ENCODE results near the gene DNAAF8.
A peak's percentile ranks its signal among the peaks of the same experiment; 100 is the strongest.

DNAAF8 gene

DNA sequence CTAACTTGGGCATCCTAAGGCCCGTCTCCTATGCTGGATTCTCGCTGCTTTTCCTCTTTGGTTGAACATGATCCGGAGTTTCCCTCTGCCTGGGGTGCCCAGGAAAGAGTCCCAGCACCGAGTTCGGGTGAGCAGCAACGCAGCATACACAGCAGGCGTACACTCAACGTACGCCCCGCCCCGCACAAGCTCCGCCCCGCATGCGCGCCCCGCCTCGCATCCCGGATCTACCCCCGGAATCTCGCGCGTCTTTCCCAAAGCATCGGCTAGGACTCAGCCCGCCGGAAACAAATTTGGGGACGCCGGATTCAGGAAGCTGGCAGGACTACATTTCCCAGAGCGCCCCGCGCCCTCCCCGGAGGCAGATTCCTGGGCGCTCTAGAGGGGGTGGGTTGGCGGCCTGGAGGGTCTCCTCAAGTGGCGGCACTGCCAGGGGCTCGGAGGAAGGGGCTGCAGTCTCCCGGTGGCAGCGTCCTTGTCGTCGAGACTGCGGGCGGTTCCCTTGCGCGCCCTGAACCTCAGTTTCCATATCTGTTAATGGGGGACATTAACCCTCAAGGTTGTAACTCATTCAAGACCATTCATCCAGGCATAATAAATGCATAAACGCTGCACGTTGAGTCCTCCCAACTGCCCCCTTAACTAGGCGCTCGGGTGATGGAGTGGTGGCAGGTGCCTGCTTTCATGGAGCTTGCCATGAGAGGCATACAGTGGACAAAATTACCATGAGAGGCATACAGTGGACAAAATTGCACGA, 34.4 kb downstream of the DNAAF8 start:
- H3K9me3 ChIP-seq = no peaks in the 10 kb centered on the region
- no peaks in the 10 kb centered on the region for H3K27me3 ChIP-seq
- H3K36me3 ChIP-seq = peaks cover 3% of the 10 kb centered on the region
- TF ChIP-seq, protein P1, sequence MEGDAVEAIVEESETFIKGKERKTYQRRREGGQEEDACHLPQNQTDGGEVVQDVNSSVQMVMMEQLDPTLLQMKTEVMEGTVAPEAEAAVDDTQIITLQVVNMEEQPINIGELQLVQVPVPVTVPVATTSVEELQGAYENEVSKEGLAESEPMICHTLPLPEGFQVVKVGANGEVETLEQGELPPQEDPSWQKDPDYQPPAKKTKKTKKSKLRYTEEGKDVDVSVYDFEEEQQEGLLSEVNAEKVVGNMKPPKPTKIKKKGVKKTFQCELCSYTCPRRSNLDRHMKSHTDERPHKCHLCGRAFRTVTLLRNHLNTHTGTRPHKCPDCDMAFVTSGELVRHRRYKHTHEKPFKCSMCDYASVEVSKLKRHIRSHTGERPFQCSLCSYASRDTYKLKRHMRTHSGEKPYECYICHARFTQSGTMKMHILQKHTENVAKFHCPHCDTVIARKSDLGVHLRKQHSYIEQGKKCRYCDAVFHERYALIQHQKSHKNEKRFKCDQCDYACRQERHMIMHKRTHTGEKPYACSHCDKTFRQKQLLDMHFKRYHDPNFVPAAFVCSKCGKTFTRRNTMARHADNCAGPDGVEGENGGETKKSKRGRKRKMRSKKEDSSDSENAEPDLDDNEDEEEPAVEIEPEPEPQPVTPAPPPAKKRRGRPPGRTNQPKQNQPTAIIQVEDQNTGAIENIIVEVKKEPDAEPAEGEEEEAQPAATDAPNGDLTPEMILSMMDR (IDR thresholded peaks at IDR 0.05) = no peak
- peak overlapping the region; percentile 80 to 97 for H3K4me3 ChIP-seq (ENCODE audit: low read depth in 1 of 2, low read length in 1 of 2)
- H3K27ac ChIP-seq = peak overlapping the region; percentile 49
- H3K4me1 ChIP-seq (ENCODE audit: control insufficient read depth in 1 of 2, insufficient read depth in 1 of 2, low read depth in 1 of 2, low read length in 1 of 2) = peaks cover 32 to 33% of the 10 kb centered on the region in 2 experiments

DNA sequence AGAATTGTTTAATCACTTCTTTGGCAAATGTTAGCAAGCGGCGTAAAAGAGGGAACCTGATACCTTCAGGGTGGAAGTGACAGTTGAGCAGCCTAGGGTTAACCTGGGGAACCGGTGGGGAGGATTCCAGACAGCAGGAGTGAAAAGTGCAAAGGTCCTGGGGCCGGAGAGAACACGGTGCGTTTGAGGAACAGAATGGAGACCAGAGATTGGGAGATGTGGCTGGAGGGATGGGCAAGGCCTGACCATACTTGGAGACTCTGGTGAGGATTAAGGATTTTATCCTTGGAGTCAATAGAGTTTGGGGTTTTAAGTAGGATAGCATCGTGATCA, 34.9 kb downstream of the DNAAF8 start:
- Histone ChIP-seq H3K9me3 (no peaks in the 10 kb centered on the region), H3K4me3 (ENCODE audit: low read depth in 1 of 2, low read length in 1 of 2) (peak overlapping the region; percentile 80 to 97), H3K27ac (peak overlapping the region; percentile 49), H3K27me3 (no peaks in the 10 kb centered on the region), H3K4me1 (ENCODE audit: control insufficient read depth in 1 of 2, insufficient read depth in 1 of 2, low read depth in 1 of 2, low read length in 1 of 2) (peaks cover 36% of the 10 kb centered on the region in 2 experiments), H3K36me3 (no peaks in the 10 kb centered on the region)
- TF ChIP-seq, protein P1 (IDR thresholded peaks at IDR 0.05) = no peak

DNA sequence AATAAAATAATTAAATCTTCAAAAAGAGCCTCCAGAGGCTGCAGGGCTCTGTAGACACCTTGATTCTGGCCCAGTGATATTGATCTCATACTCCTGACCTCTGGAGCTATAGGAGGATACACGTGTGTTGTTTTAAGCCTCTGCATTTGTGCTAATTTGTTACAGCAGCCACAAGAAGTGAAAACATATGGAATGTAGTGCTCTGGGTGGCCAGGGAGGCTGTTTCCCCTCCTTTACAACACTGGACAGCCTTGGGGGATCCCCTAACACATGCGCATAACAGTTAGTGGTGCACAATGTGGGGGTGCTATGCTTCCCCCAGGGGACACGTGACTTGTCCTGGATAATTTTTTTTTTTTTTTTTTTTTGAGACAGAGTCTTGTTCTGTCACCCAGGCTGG, 37.3 kb downstream of the DNAAF8 start:
- Histone ChIP-seq H3K4me3 (ENCODE audit: low read depth in 1 of 2, low read length in 1 of 2) (no peak overlapping the region), H3K4me1 (ENCODE audit: control insufficient read depth in 1 of 2, insufficient read depth in 1 of 2, low read depth in 1 of 2, low read length in 1 of 2) (peaks cover 34 to 35% of the 10 kb centered on the region in 2 experiments), H3K36me3 (no peaks in the 10 kb centered on the region), H3K27me3 (no peaks in the 10 kb centered on the region), H3K27ac (no peak overlapping the region), H3K9me3 (no peaks in the 10 kb centered on the region)
- TF ChIP-seq, protein P1 (IDR thresholded peaks at IDR 0.05) = no peak

DNA sequence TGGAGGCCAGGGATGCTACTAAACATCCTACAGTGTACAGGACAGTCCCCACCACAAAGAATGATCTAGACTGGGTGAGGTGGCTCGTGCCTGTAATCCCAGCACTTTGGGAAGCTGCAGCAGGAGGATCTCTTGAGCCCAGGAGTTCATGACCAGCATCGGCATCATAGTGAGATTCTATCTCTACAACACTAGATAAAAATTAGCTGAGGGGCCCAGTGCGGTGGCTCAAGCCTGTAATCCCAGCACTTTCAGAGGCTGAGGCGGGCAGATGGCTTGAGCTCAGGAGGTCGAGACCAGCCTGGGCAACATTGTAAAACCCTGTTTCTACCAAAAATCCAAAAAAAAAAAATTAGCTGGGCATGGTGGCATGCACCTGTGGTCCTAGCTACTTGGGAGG, 38.0 kb downstream of the DNAAF8 start:
- H3K27me3 ChIP-seq = no peaks in the 10 kb centered on the region
- H3K36me3 ChIP-seq = no peaks in the 10 kb centered on the region
- no peak overlapping the region for H3K4me3 ChIP-seq (ENCODE audit: low read depth in 1 of 2, low read length in 1 of 2)
- H3K27ac ChIP-seq = no peak overlapping the region
- H3K4me1 ChIP-seq (ENCODE audit: control insufficient read depth in 1 of 2, insufficient read depth in 1 of 2, low read depth in 1 of 2, low read length in 1 of 2) = peaks cover 29 to 30% of the 10 kb centered on the region in 2 experiments
- no peaks in the 10 kb centered on the region for H3K9me3 ChIP-seq
- TF ChIP-seq, protein P1 (IDR thresholded peaks at IDR 0.05) = no peak

DNA sequence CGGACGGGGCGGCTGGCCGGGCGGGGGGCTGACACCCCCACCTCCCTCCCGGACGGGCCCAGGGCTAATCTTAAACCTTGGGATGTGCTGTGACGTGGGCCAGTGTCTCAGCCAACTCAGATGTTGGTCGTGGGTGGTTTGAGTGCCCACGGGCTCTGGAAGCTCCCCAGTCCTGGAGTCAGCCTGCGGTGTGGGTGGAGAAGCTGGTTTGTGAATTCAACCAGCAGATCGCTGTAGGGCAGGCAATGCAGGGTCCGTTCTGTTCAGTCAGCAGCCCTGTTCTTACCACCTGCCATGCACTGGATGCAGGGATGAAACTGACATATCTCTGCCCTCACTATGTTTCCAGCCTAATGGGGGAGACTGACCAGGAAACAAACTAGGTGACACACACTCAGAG, 40.7 kb downstream of the DNAAF8 start:
- TF ChIP-seq, protein P1 (IDR thresholded peaks at IDR 0.05) = no peak
- Histone ChIP-seq H3K4me1 (ENCODE audit: control insufficient read depth in 1 of 2, insufficient read depth in 1 of 2, low read depth in 1 of 2, low read length in 1 of 2) (peaks cover 11% of the 10 kb centered on the region in 2 experiments), H3K27me3 (no peaks in the 10 kb centered on the region), H3K9me3 (no peaks in the 10 kb centered on the region), H3K4me3 (ENCODE audit: low read depth in 1 of 2, low read length in 1 of 2) (no peak overlapping the region), H3K36me3 (no peaks in the 10 kb centered on the region), H3K27ac (no peak overlapping the region)
